ENCODE data around the gene SLC38A9.

The SLC38A9 gene

GRCh38 chr5:55622460-55622859 is 89.7 kb downstream of the SLC38A9 start:
- Histone ChIP-seq H2AFZ (ENCODE audit: low read length) (no peak overlapping the region), H3K4me2 (ENCODE audit: low read depth, low read length) (no peak overlapping the region), H3K4me3 (ENCODE audit: low read length) (no peak overlapping the region), H3K27ac (ENCODE audit: low read length) (no peak overlapping the region), H3K9ac (ENCODE audit: low read length) (no peak overlapping the region), H4K20me1 (ENCODE audit: insufficient read depth, low read length) (no peaks in the 10 kb centered on the region), H3K36me3 (replicated peaks; ENCODE audit: insufficient read depth, low read length) (no peaks in the 10 kb centered on the region), H3F3A (ENCODE audit: insufficient read depth, low read length) (no peaks in the 10 kb centered on the region), H3K27me3 (replicated peaks; ENCODE audit: insufficient read depth, low read length) (no peaks in the 10 kb centered on the region), H3K9me3 (replicated peaks; ENCODE audit: insufficient read depth, low read length) (no peaks in the 10 kb centered on the region), H3K9me2 (replicated peaks; ENCODE audit: insufficient read depth, low read length) (no peaks in the 10 kb centered on the region), H3K79me2 (ENCODE audit: low read length) (no peaks in the 10 kb centered on the region), H3K4me1 (ENCODE audit: low read length) (no peaks in the 10 kb centered on the region)
- no peak for DNase-seq
- TF ChIP-seq EZH2 (optimal IDR thresholded peaks at IDR 0.05; ENCODE audit: low read depth, low read length) (no peak), EZH2phosphoT487 (IDR thresholded peaks at IDR 0.05; ENCODE audit: low read length) (no peak), CTCF (IDR thresholded peaks at IDR 0.05; ENCODE audit: low read length) (no peak)

- no peak overlapping the region for H3K9ac ChIP-seq (ENCODE audit: low read length)
These were observed 90.9 kb downstream of the SLC38A9 start for GRCh38 chr5:55621229-55621628.

GRCh38 chr5:55620766-55621160 is 91.4 kb downstream of the SLC38A9 start:
- no peaks in the 10 kb centered on the region for H3K27me3 ChIP-seq (replicated peaks; ENCODE audit: insufficient read depth, low read length)
- no peaks in the 10 kb centered on the region for H3F3A ChIP-seq (ENCODE audit: insufficient read depth, low read length)
- no peak overlapping the region for H3K4me2 ChIP-seq (ENCODE audit: low read depth, low read length)
- H3K27ac ChIP-seq (ENCODE audit: low read length): no peak overlapping the region
- no peak overlapping the region for H2AFZ ChIP-seq (ENCODE audit: low read length)
- no peak for TF ChIP-seq CTCF (IDR thresholded peaks at IDR 0.05; ENCODE audit: low read length)
- H3K36me3 ChIP-seq (replicated peaks; ENCODE audit: insufficient read depth, low read length): no peaks in the 10 kb centered on the region
- no peak overlapping the region for H3K4me3 ChIP-seq (ENCODE audit: low read length)
- H4K20me1 ChIP-seq (ENCODE audit: insufficient read depth, low read length): no peaks in the 10 kb centered on the region
- no peak for DNase-seq
- no peaks in the 10 kb centered on the region for H3K79me2 ChIP-seq (ENCODE audit: low read length)
- H3K9me2 ChIP-seq (replicated peaks; ENCODE audit: insufficient read depth, low read length): no peaks in the 10 kb centered on the region
- H3K9me3 ChIP-seq (replicated peaks; ENCODE audit: insufficient read depth, low read length): no peaks in the 10 kb centered on the region
- H3K9ac ChIP-seq (ENCODE audit: low read length): no peak overlapping the region
- H3K4me1 ChIP-seq (ENCODE audit: low read length): no peaks in the 10 kb centered on the region

More at GRCh38 chr5:55621229-55621628, 90.9 kb downstream of the SLC38A9 start:
- H3F3A ChIP-seq (ENCODE audit: insufficient read depth, low read length): no peaks in the 10 kb centered on the region
- H4K20me1 ChIP-seq (ENCODE audit: insufficient read depth, low read length): no peaks in the 10 kb centered on the region
- H3K9me3 ChIP-seq (replicated peaks; ENCODE audit: insufficient read depth, low read length): no peaks in the 10 kb centered on the region
- no peak overlapping the region for H3K4me3 ChIP-seq (ENCODE audit: low read length)
- no peaks in the 10 kb centered on the region for H3K36me3 ChIP-seq (replicated peaks; ENCODE audit: insufficient read depth, low read length)
- H3K4me2 ChIP-seq (ENCODE audit: low read depth, low read length): no peak overlapping the region
- H3K27ac ChIP-seq (ENCODE audit: low read length): no peak overlapping the region
- no peak for DNase-seq
- H3K27me3 ChIP-seq (replicated peaks; ENCODE audit: insufficient read depth, low read length): no peaks in the 10 kb centered on the region
- H3K9me2 ChIP-seq (replicated peaks; ENCODE audit: insufficient read depth, low read length): no peaks in the 10 kb centered on the region
- H3K79me2 ChIP-seq (ENCODE audit: low read length): no peaks in the 10 kb centered on the region
- TF ChIP-seq EZH2phosphoT487 (IDR thresholded peaks at IDR 0.05; ENCODE audit: low read length) (no peak), EZH2 (optimal IDR thresholded peaks at IDR 0.05; ENCODE audit: low read depth, low read length) (no peak), CTCF (IDR thresholded peaks at IDR 0.05; ENCODE audit: low read length) (no peak)
- H3K4me1 ChIP-seq (ENCODE audit: low read length): no peaks in the 10 kb centered on the region
- H2AFZ ChIP-seq (ENCODE audit: low read length): no peak overlapping the region
